DMS 273 treated with DMSO at 0.1 percent for 48 hours (cell line): ENCODE data around the gene MYH2.

Experiments
- DNase-seq: peaks from one replicate; lab custom pipeline; 2025; lab: John Stamatoyannopoulos, UW

MYH2 gene

GRCh38 chr17:10516065-10516464, 33.4 kb downstream of the MYH2 start:
- no peak for DNase-seq

DNA sequence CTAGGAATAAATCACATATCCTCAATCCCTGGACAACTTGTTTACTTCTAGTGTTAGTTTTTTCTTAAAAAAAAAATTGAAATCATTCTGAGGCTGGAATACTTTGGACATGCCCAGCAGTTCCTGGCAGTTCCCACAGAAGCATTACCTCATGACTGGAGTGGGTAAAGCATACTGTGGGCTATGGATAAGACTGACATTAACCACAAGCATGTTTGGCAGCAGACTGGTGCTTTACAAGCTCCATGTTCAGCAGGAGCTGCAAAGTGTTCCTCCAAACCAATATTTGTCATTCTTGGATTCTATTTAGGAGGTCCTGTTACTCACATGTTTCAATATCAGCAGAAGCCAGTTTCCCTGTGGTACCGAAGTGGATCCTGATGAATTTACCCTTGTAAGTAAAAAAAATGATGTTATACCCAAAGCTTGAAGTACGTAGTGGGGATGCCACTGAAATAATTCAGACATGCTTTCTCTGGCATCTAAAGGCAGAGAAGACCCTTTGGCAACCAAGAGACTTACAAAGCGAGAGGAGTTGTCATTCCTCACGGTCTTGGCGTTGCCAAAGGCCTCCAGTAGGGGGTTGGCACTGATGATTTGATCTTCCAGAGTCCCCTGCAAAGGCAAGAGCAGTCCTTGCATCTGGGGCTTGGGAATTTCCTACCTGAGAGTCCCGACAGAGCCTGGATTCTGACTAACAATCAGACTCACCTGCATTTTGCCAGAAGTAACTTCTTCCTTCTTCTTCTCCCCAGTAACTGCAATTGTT, 36.0 kb downstream of the MYH2 start:
- no peak for DNase-seq

- DNase-seq, result no peak
Observed at GRCh38 chr17:10512856-10513255, 36.6 kb downstream of the MYH2 start.

DNA sequence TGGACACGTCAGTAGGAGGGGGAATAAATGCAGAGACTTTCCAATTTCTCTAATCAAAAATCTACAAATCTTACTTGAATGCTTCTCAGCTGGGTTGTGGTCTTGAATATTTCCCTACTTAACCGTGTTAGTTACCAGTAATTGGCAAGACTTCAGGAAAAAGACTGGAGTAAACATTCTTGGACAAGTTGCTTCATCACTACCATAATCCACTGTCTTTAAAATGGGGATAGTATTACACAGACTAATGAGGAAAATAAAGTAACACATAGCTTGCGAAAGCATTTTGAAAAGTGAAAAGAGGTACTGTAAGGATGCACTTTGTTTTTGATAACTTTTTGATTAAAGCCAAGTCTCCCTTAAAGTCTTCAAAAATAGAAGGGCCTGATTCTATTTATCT, 49.5 kb downstream of the MYH2 start:
- no peak for DNase-seq

DNA sequence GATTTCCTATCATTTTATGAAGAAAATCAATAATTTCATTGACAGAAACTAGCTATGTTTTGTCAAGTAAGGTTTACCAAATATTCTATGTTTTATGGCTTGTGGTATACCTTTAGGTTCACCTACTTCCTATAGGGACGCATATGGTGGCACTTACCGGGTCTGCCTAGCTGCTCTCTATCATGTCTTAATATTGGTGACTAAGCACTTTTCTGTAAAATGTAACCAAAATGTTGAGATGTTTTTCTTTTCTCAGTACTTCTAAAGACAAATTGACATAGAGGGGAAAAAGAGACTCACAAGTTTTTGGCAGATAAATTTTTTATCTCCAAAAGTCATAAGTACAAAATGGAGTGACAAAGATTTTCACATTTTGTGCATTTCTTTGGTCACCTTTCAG, 57.5 kb downstream of the MYH2 start:
- no peak for DNase-seq

GRCh38 chr17:10482252-10482651, 67.2 kb downstream of the MYH2 start:
- DNase-seq, result no peak

DNA sequence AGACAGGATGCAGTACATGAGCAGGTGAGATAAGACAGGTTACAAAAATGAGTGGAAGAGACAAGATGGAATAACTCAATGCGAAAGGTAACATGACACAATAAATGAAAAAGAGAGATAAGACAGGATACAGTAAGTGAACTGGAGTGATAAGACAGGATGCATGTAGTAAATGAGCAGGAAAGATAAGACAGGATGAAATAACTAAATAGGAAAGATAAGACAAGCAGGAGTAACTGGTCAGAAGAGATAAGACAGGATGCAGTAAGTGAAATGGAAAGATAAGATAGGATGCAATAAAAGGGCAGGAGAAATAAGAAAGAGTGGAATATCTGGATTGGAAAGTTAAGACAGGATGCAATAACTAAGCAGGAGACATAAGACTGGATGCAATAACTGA, 71.8 kb downstream of the MYH2 start:
- DNase-seq, result no peak

DNA sequence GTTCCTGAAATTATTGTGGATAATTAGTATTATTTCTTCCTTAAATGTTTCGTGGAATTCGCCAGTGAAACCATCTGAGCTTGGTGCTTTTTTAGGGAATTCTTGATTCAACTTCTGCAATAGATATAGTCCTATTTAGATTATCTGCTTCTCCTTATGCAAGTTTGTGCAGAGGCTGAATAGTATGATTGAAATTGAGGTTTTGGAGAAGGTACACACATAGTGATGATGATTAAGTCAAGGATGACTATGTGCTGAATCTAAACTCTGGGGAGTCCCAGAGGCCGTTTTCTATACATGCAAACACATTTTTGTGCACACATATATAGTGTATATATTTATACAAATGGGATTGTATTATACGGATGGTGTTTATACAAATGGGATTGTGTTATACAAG, 74.9 kb downstream of the MYH2 start:
- DNase-seq, result no peak

DNA sequence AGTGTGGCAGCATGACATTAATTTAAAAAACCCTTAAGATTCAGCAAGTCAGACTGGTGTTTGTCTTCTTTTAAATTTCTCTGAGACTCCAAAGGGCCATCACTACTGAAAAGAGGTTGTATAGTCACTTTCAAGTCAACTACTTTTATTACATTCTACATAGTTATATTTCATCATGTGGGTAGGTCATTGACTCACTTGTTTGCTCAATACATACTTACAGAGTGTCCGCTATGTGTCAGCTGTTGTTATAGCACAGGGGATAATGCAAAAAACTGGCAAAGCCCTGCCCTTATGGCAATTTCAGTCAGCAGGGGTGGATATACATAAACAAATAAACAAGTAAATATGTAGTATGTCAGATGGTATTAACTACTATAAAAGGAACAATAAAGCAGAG, 77.6 kb downstream of the MYH2 start:
- no peak for DNase-seq
